Spleen (tissue), 11 donors: ENCODE data around the gene CD81. TPM values are rescaled to one million over a fixed set of nuclear protein-coding genes. Genes with fewer than 3 reads are reported as not detected.

Experiments
- DNase-seq: peaks from one replicate; pipeline ENCODE4 v3.0.0-alpha.2; 2020
- H3K27ac ChIP-seq, 8 donors: fragments of 200-600 bp; sonication (generic) in 7 of 8; 1 replicate in 4 of 8; 2 replicates in 4 of 8; pipeline versions ENCODE4 v1.5.0 to v1.8.0; 2016 to 2021; ENCODE audit warnings: inconsistent platforms in 4 of 8, mild to moderate bottlenecking in 4 of 8, moderate library complexity in 1 of 8
- H3K27me3 ChIP-seq, 7 donors: fragments of 200-600 bp; sonication (generic) in 6 of 7; replicated peaks in 1 of 7; 1 replicate in 4 of 7; 2 replicates in 3 of 7; pipeline versions ENCODE4 v1.5.0 to v1.8.0; 2016 to 2021; ENCODE audit warnings: inconsistent platforms in 3 of 7, mild to moderate bottlenecking in 1 of 7
- H3K36me3 ChIP-seq, 6 donors: fragments of 200-600 bp; sonication (generic) in 5 of 6; 1 replicate in 4 of 6; 2 replicates in 2 of 6; pipeline versions ENCODE4 v1.5.0 to v1.8.0; 2016 to 2021; ENCODE audit warnings: inconsistent platforms in 2 of 6
- H3K4me1 ChIP-seq, 6 donors: fragments of 200-600 bp; sonication (generic) in 5 of 6; 1 replicate in 3 of 6; 2 replicates in 3 of 6; pipeline versions ENCODE4 v1.5.0 to v1.8.0; 2016 to 2021; ENCODE audit warnings: inconsistent platforms in 3 of 6
- H3K4me3 ChIP-seq, 8 donors: fragments of 200-600 bp; sonication (generic) in 7 of 8; 1 replicate in 4 of 8; 2 replicates in 4 of 8; pipeline versions ENCODE4 v1.5.0 to v1.8.0; 2016 to 2021; ENCODE audit warnings: inconsistent platforms in 4 of 8, mild to moderate bottlenecking in 4 of 8, moderate library complexity in 2 of 8
- H3K9me3 ChIP-seq, 8 donors: fragments of 200-600 bp; sonication (generic) in 7 of 8; 1 replicate in 4 of 8; 2 replicates in 4 of 8; pipeline versions ENCODE4 v1.5.0 to v1.8.0; 2016 to 2021; ENCODE audit warnings: inconsistent platforms in 4 of 8
- CTCF ChIP-seq, 11 experiments: fragments of 200-600 bp in 7 of 11; fragments of 450-650 bp in 4 of 11; sonication (generic) in 4 of 11; IDR thresholded peaks in 8 of 11; conservative IDR thresholded peaks in 3 of 11; 1 replicate in 7 of 11; 2 replicates in 4 of 11; pipeline versions ENCODE4 v1.4.0 to v1.8.0; 2016 to 2021; ENCODE audit warnings: antibody characterized with exemption in 11 of 11, inconsistent platforms in 4 of 11, mild to moderate bottlenecking in 1 of 11
- POLR2A ChIP-seq, 3 donors: fragments of 450-650 bp; IDR thresholded peaks; one replicate each; pipeline ENCODE4 v1.5.1; 2017; ENCODE audit warnings: antibody characterized with exemption in 3 of 3, mild to moderate bottlenecking in 1 of 3
- POLR2AphosphoS5 ChIP-seq, 3 donors: sonication (generic); formaldehyde crosslinking; IDR thresholded peaks; one replicate each; pipeline ENCODE4 v1.5.1; 2017; ENCODE audit warnings: antibody characterized with exemption in 3 of 3
- WGBS, 5 donors: extraction: QIAGEN DNeasy Blood & Tissue Kit in 3 of 5; methylation state at CpG; one replicate each; pipeline versions ENCODE4 v1.1.5 to v1.1.7; 2013 to 2018; 5-methylcytosine and 5-hydroxymethylcytosine counted together
- intact Hi-C: fragments of 100-400 bp; cut with DNase I; formaldehyde crosslinking; loops from one replicate; pipeline ENCODE4 v1.15.0; 2023; ENCODE audit warnings: low total_unique reads
- polyA plus RNA-seq, 3 donors: library from polyadenylated mRNA; stranded (reverse); fragments of 200-250 nt; gene quantifications; one replicate each; pipeline ENCODE4 v1.2.1, GENCODE V29; 2013
- total RNA-seq, 7 donors: library from RNA; depleted of rRNA in 3 of 7; stranded (reverse); fragments of >200 nt in 3 of 7; fragmentation: NEBNext Ultra II Directional in 4 of 7; extraction: Animal tissue kit (Norgen Biotek cat#: 25700) in 4 of 7; gene quantifications; one replicate each; pipeline versions ENCODE4 v1.1.0 to v1.2.1, GENCODE V29; 2016 to 2021
- donor health status: healthy with polysubstance abuse.
- donor health status: DM: no; HTN: no; CAD: no; lungs with moderate emphysema.
- donor health status: DM: no; HTN: no; CAD: no.
- donor health status: Bipolar disorder and iron deficiency.
- donor health status: healthy.
- donor health status: DM: no; HTN: no; CAD: no.
- donor health status: DM: yes; HTN: yes; CAD: no.

CD81 gene
- total and polyA plus RNA-seq, 10 donors, result 191 to 594 (median 433) TPM

- H3K36me3 ChIP-seq, result peaks cover 3 to 88% (median 71%) of the 10 kb centered on the region in 6 donors
- TF ChIP-seq POLR2A (IDR thresholded peaks at IDR 0.05) (no peak), POLR2AphosphoS5 (IDR thresholded peaks at IDR 0.05) (peak in 1 of 3 donors; percentile 4), CTCF (IDR thresholded peaks at IDR 0.05 in 8 of 11, conservative IDR thresholded peaks at IDR 0.05 in 3 of 11) (no peak)
- H3K4me3 ChIP-seq, result no peak overlapping the region
- no peaks in the 10 kb centered on the region for H3K9me3 ChIP-seq
- no peaks in the 10 kb centered on the region for H3K27me3 ChIP-seq
- H3K27ac ChIP-seq, result peak overlapping the region in 4 of 8 donors; percentile 48 to 96 (median 76)
- H3K4me1 ChIP-seq, result peaks cover 24 to 85% (median 70%) of the 10 kb centered on the region in 6 donors
- no peak for DNase-seq
- WGBS, 5 donors, result 79 to 88% (median 86%) methylated on average over 18 to 26 of the region's 26 CpGs
- intact Hi-C loops, result no loop called here
Measured at GRCh38 chr11:2395211-2395730, 18.2 kb downstream of the CD81 start.

GRCh38 chr11:2395856-2396255 lies 18.7 kb downstream of the CD81 start:
- no peaks in the 10 kb centered on the region for H3K27me3 ChIP-seq
- no peaks in the 10 kb centered on the region for H3K9me3 ChIP-seq
- no peak for DNase-seq
- peaks cover 3 to 82% (median 71%) of the 10 kb centered on the region in 6 donors for H3K36me3 ChIP-seq
- intact Hi-C loops, result no loop called here
- TF ChIP-seq POLR2A (IDR thresholded peaks at IDR 0.05) (no peak), POLR2AphosphoS5 (IDR thresholded peaks at IDR 0.05) (peak in 1 of 3 donors; percentile 41)
- 82 to 94% (median 92%) methylated on average over 15 to 17 of the region's 17 CpGs for WGBS, 5 donors
- H3K4me3 ChIP-seq, result no peak overlapping the region
- peaks cover 21 to 80% (median 64%) of the 10 kb centered on the region in 6 donors for H3K4me1 ChIP-seq
- H3K27ac ChIP-seq, result peak overlapping the region in 2 of 8 donors; percentile 96

- TF ChIP-seq CTCF (IDR thresholded peaks at IDR 0.05 in 8 of 11, conservative IDR thresholded peaks at IDR 0.05 in 3 of 11) (no peak), POLR2A (IDR thresholded peaks at IDR 0.05) (no peak), POLR2AphosphoS5 (IDR thresholded peaks at IDR 0.05) (no peak)
- Histone ChIP-seq H3K27ac (peak overlapping the region in 3 of 8 donors; percentile 2 to 96 (median 93)), H3K9me3 (no peaks in the 10 kb centered on the region), H3K4me3 (no peak overlapping the region), H3K36me3 (peaks cover 3 to 76% (median 69%) of the 10 kb centered on the region in 6 donors), H3K4me1 (peaks cover 17 to 79% (median 63%) of the 10 kb centered on the region in 6 donors), H3K27me3 (no peaks in the 10 kb centered on the region)
- intact Hi-C loops, result no loop called here
- no peak for DNase-seq
- 87 to 97% (median 91%) methylated on average over 15 to 26 of the region's 26 CpGs for WGBS, 5 donors
Measured at GRCh38 chr11:2396471-2396870, 19.4 kb downstream of the CD81 start.

GRCh38 chr11:2397005-2397404 lies 19.9 kb downstream of the CD81 start:
- DNase-seq, result no peak
- WGBS, 5 donors, result 88 to 97% (median 92%) methylated on average over 11 to 12 of the region's 12 CpGs

More at GRCh38 chr11:2397005-2397404, 19.9 kb downstream of the CD81 start:
- intact Hi-C loops, result no loop called here
- Histone ChIP-seq H3K9me3 (no peaks in the 10 kb centered on the region), H3K36me3 (peaks cover 3 to 73% (median 65%) of the 10 kb centered on the region in 6 donors), H3K4me1 (peaks cover 23 to 79% (median 63%) of the 10 kb centered on the region in 6 donors), H3K4me3 (no peak overlapping the region), H3K27me3 (no peaks in the 10 kb centered on the region), H3K27ac (peak overlapping the region in 3 of 8 donors; percentile 2 to 96 (median 93))
- TF ChIP-seq CTCF (IDR thresholded peaks at IDR 0.05 in 8 of 11, conservative IDR thresholded peaks at IDR 0.05 in 3 of 11) (no peak), POLR2A (IDR thresholded peaks at IDR 0.05) (no peak), POLR2AphosphoS5 (IDR thresholded peaks at IDR 0.05) (peak in 1 of 3 donors; percentile 38)
